ENCODE measurements around the gene CEACAM7. TPM values are rescaled to one million over a fixed set of nuclear protein-coding genes. Genes with fewer than 3 reads are reported as not detected.
A peak's percentile ranks its signal among the peaks of the same experiment; 100 is the strongest.

CEACAM7 gene
- total RNA-seq, 1 experiment from 2014 or later: not detected

DNA sequence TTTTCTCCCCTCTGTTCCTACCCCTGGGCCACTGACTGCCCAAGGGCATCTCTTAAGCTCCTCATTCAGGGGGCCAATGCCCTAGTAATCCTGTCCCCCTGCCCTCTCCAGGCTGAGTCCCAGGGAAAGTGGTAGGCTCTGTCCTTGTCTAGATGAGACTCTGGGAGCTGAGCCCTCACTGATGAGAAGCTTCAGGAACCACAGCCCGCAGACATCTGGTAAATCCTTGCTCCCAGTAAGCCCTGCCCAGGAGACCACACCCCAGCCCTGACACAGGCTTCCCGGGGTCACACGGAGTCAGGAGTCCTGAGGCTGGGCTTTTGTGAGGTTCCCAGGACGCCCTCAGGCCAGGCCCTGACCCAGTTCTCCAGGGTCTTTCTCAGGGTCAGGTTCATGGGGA is 63.1 kb downstream of the CEACAM7 start:
- Histone ChIP-seq H4K8ac (replicated peaks; ENCODE audit: insufficient read length, low read depth, low read length) (no peak overlapping the region), H3K9me3 (ENCODE audit: control insufficient read depth, low read depth, low read length) (peaks cover 63% of the 10 kb centered on the region), H2BK120ac (ENCODE audit: low read depth, low read length, poor library complexity, severe bottlenecking) (no peak overlapping the region), H2AK5ac (ENCODE audit: insufficient read length, low read length) (no peak overlapping the region), H3K4me2 (ENCODE audit: insufficient read depth, insufficient read length, low read length) (no peak overlapping the region), H2BK15ac (ENCODE audit: low read depth, low read length) (no peak overlapping the region), H3K18ac (ENCODE audit: insufficient read length, low read depth, low read length) (no peak overlapping the region), H4K5ac (ENCODE audit: insufficient read length, low read depth, low read length) (no peak overlapping the region), H3K79me2 (ENCODE audit: insufficient read depth, low read length) (no peaks in the 10 kb centered on the region), H3K79me1 (ENCODE audit: insufficient read depth, low read depth, low read length, poor library complexity, severe bottlenecking) (no peaks in the 10 kb centered on the region), H3K27ac (ENCODE audit: insufficient read length, low read depth, low read length) (no peak overlapping the region), H3T11ph (ENCODE audit: low read length) (no peak overlapping the region), H3K4ac (ENCODE audit: low read depth, low read length) (no peak overlapping the region), H2BK20ac (ENCODE audit: low read depth, low read length, poor library complexity, severe bottlenecking) (no peak overlapping the region), H4K20me1 (ENCODE audit: control insufficient read depth, insufficient read depth, insufficient read length) (no peaks in the 10 kb centered on the region), H3K4me1 (ENCODE audit: insufficient read depth, low read length) (no peaks in the 10 kb centered on the region), H3K23ac (ENCODE audit: insufficient read length, low read depth, low read length) (no peak overlapping the region), H3K23me2 (ENCODE audit: insufficient read length, low read depth, low read length, poor library complexity, severe bottlenecking) (no peaks in the 10 kb centered on the region), H2BK12ac (ENCODE audit: insufficient read length, low read depth, low read length) (no peak overlapping the region), H3K56ac (ENCODE audit: insufficient read length, low read depth, low read length) (no peak overlapping the region), H2AFZ (ENCODE audit: low read length) (no peak overlapping the region), H3K9ac (ENCODE audit: extremely low read depth, insufficient read length, low read length) (no peak overlapping the region), H3K14ac (ENCODE audit: insufficient read depth, low read length) (no peak overlapping the region), H4K91ac (ENCODE audit: insufficient read length, low read depth, low read length) (no peak overlapping the region), H3K27me3 (ENCODE audit: insufficient read depth, low read length) (no peaks in the 10 kb centered on the region), H2BK5ac (ENCODE audit: insufficient read length, low read length) (no peak overlapping the region)
- peaks cover 4 to 19% (median 8%) of the 10 kb centered on the region in 3 experiments; a peak in 5 of 7 replicates for H3K36me3 Mint-ChIP-seq (ENCODE audit: insufficient read depth in 1 of 3, low read depth in 3 of 3)
- H3K27me3 Mint-ChIP-seq (ENCODE audit: low read depth): peaks cover 4% of the 10 kb centered on the region
- no peak overlapping the region for H3K4me3 Mint-ChIP-seq
- H3K27ac Mint-ChIP-seq: no peak overlapping the region
- peaks cover 85 to 98% of the 10 kb centered on the region in 2 experiments for H3K9me3 Mint-ChIP-seq
- no peak for TF ChIP-seq CTCF (conservative IDR thresholded peaks at IDR 0.05)
- DNase-seq: peak; percentile 14
- no peaks in the 10 kb centered on the region for H3K4me1 Mint-ChIP-seq
- WGBS (ENCODE audit: extremely low coverage, insufficient read length, low lambda C conversion rate): no CpG with 5 or more reads among the region's 4 CpGs
